Activated CD8-positive, alpha-beta T cell treated with anti-CD3 and anti-CD28 coated beads for 36 hours (primary cell): ENCODE measurements around the gene PPP1R15A. TPM values are rescaled to one million over a fixed set of nuclear protein-coding genes. Genes with fewer than 3 reads are reported as not detected.
"Not testable (repeated sequence)": the region's sequence is repeated elsewhere in the genome, so short reads cannot be mapped to it uniquely, and the experiment has no call there.

ENCODE experiments used
- ATAC-seq: fragments of 200-7000 bp; cut with Tn5 transposase; one replicate; pipeline ENCODE4 v1.10.0; 2021; ENCODE audit warnings: mild to moderate bottlenecking, moderate library complexity
- CTCF ChIA-PET: fragments of 350-600 bp; sonication (Branson Sonifier 250); formaldehyde crosslinking; loops from one replicate; lab custom pipeline; 2021; ENCODE audit warnings: antibody characterized with exemption; lab: Charles Lee
- POLR2A ChIA-PET: fragments of 350-600 bp; sonication (Branson Sonifier 250); formaldehyde crosslinking; loops from one replicate; lab custom pipeline; 2021; ENCODE audit warnings: antibody characterized with exemption; lab: Charles Lee
- DNase-seq: peaks from one replicate; pipeline ENCODE4 v3.0.0-alpha.2; 2020
- H3K27ac Mint-ChIP-seq: one replicate; pipeline ENCODE4 v1.8.0; 2021; ENCODE audit warnings: mild to moderate bottlenecking, mixed read lengths
- H3K27me3 Mint-ChIP-seq: one replicate; pipeline ENCODE4 v1.8.0; 2021; ENCODE audit warnings: mixed read lengths
- H3K36me3 Mint-ChIP-seq: one replicate; pipeline ENCODE4 v1.8.0; 2021; ENCODE audit warnings: low read depth, mixed read lengths
- H3K4me1 Mint-ChIP-seq: one replicate; pipeline ENCODE4 v1.8.0; 2021; ENCODE audit warnings: low read depth, mixed read lengths
- H3K4me3 Mint-ChIP-seq: one replicate; pipeline ENCODE4 v1.8.0; 2021; ENCODE audit warnings: mild to moderate bottlenecking, moderate library complexity, mixed read lengths
- H3K9me3 Mint-ChIP-seq: one replicate; pipeline ENCODE4 v1.8.0; 2021; ENCODE audit warnings: mixed read lengths
- CTCF ChIP-seq: fragments of 200-600 bp; IDR thresholded peaks from one replicate; pipeline ENCODE4 v1.8.0; 2022; ENCODE audit warnings: antibody characterized with exemption, mild to moderate bottlenecking
- intact Hi-C: fragments of 100-400 bp; cut with micrococcal nuclease; formaldehyde crosslinking; loops from one replicate; pipeline ENCODE4 v1.10.0; 2022
- total RNA-seq, 2 experiments: library from RNA; stranded (reverse); gene quantifications; one replicate each; pipeline ENCODE4 v1.2.3, GENCODE V29; 2021

Gene PPP1R15A
- total RNA-seq, 2 experiments from 2014 or later: 77.8 to 81.2 TPM

GRCh38 chr19:48873476-48874302, 1.5 kb downstream of the PPP1R15A start:
- H3K36me3 Mint-ChIP-seq: peaks cover 54% of the 10 kb centered on the region
- DNase-seq (peak; percentile 24), ATAC-seq (no peak)
- ChIA-PET POLR2A (interaction anchor here (0.6 to 5.1 kb wide), 20 partner anchors 8 to 254 kb away, joined by 3 to 53 read pairs (median 4); partner anchors contain the start of genes FTL, NUCB1, RPL18 and RUVBL2), CTCF (interaction anchor here (0.6 to 4.3 kb wide), 5 partner anchors 26 to 120 kb away, joined by 3 to 18 read pairs (median 5); partner anchors contain the start of genes GYS1 and RUVBL2)
- peaks cover 44% of the 10 kb centered on the region for H3K4me1 Mint-ChIP-seq
- intact Hi-C loops: loop anchor here (10.0 kb wide), 2 partner anchors 91 to 239 kb away; partner anchors contain the start of genes DBP and FTL
- no peaks in the 10 kb centered on the region for H3K27me3 Mint-ChIP-seq
- H3K9me3 Mint-ChIP-seq: no peaks in the 10 kb centered on the region
- H3K4me3 Mint-ChIP-seq: peak overlapping the region; percentile 99
- peak overlapping the region; percentile 100 for H3K27ac Mint-ChIP-seq
- no peak for TF ChIP-seq CTCF

GRCh38 chr19:48874303-48875135, 2.3 kb downstream of the PPP1R15A start:
- Mint-ChIP-seq H3K36me3 (peaks cover 56% of the 10 kb centered on the region), H3K4me1 (peaks cover 42% of the 10 kb centered on the region), H3K27ac (peak overlapping the region; percentile 100), H3K4me3 (peak overlapping the region; percentile 99), H3K9me3 (no peaks in the 10 kb centered on the region), H3K27me3 (no peaks in the 10 kb centered on the region)
- TF ChIP-seq CTCF: no peak
- CTCF ChIA-PET: interaction anchor here (0.6 to 4.3 kb wide), 6 partner anchors 25 to 159 kb away, joined by 3 to 18 read pairs (median 4); partner anchors contain the start of genes GYS1 and RUVBL2
- POLR2A ChIA-PET: interaction anchor here (0.6 to 5.1 kb wide), 15 partner anchors 19 to 255 kb away, joined by 3 to 53 read pairs (median 4); partner anchors contain the start of genes FTL, NUCB1, RPL18 and RUVBL2
- ATAC-seq: no peak
- DNase-seq: peak; percentile 19
- intact Hi-C loops: loop anchor here (10.0 kb wide), 2 partner anchors 90 to 240 kb away; partner anchors contain the start of genes DBP and FTL

- POLR2A ChIA-PET: interaction anchor here (0.9 to 5.1 kb wide), 7 partner anchors 10 to 116 kb away, joined by 3 to 53 read pairs (median 3); partner anchors contain the start of genes FTL and NUCB1
- Mint-ChIP-seq H3K27ac (peak overlapping the region; percentile 100), H3K36me3 (peaks cover 56% of the 10 kb centered on the region), H3K4me3 (peak overlapping the region; percentile 99), H3K4me1 (peaks cover 42% of the 10 kb centered on the region)
- intact Hi-C loops: loop anchor here (10.0 kb wide), 2 partner anchors 88 to 242 kb away; partner anchors contain the start of genes DBP and FTL
- H3K27me3 Mint-ChIP-seq, ATAC-seq, H3K9me3 Mint-ChIP-seq: not testable (repeated sequence)
- CTCF ChIA-PET: interaction anchor here (1.0 to 4.3 kb wide), 5 partner anchors 20 to 117 kb away, joined by 3 to 18 read pairs (median 4); partner anchors contain the start of genes GYS1 and RUVBL2
- DNase-seq: peak; percentile 80
Measured at GRCh38 chr19:48876043-48876981, 4.1 kb downstream of the PPP1R15A start.

- Mint-ChIP-seq H3K27me3 (no peaks in the 10 kb centered on the region), H3K9me3 (no peaks in the 10 kb centered on the region), H3K4me3 (no peak overlapping the region), H3K4me1 (peaks cover 39% of the 10 kb centered on the region), H3K36me3 (peaks cover 52% of the 10 kb centered on the region), H3K27ac (peak overlapping the region; percentile 65)
- intact Hi-C loops: loop anchor here (10.0 kb wide), 2 partner anchors 87 to 243 kb away; partner anchors contain the start of genes DBP and FTL
- no peak for TF ChIP-seq CTCF
- ChIA-PET CTCF (interaction anchor here (1.5 kb wide), 1 partner anchor 35 kb away, joined by 4 read pairs; no protein-coding TSS in a partner anchor), POLR2A (interaction anchor here (0.6 to 1.8 kb wide), 5 partner anchors 9 to 118 kb away, joined by 3 to 6 read pairs (median 3); partner anchors contain the start of gene FTL)
- ATAC-seq: no peak
- DNase-seq: no peak
Measured at GRCh38 chr19:48877855-48878195, 5.6 kb downstream of the PPP1R15A start.
